H1 (cell line): ENCODE results near the gene TSC1. TPM values are rescaled to one million over a fixed set of nuclear protein-coding genes. Genes with fewer than 3 reads are reported as not detected.

Experiments used
- CTCF ChIA-PET: fragments of 300-600 bp; sonication (Branson Sonifier 250); formaldehyde crosslinking; loops from one replicate; lab custom pipeline; 2021; ENCODE audit not compliant: partially characterized antibody; lab: Charles Lee
- POLR2A ChIA-PET: fragments of 300-600 bp; sonication (Branson Sonifier 250); formaldehyde crosslinking; loops from one replicate; lab custom pipeline; 2021; ENCODE audit warnings: inconsistent platforms; ENCODE audit not compliant: partially characterized antibody; lab: Charles Lee
- DNase-seq, 2 experiments: peaks; one replicate each; pipeline versions ENCODE4 v3.0.0 to v3.0.0-alpha.2; 2010 to 2022; ENCODE audit warnings: low spot score in 2 of 2, low read depth in 1 of 2, mixed read lengths in 1 of 2
- FAIRE-seq: peaks from 2 replicates; lab custom pipeline; 2011; peaks lifted over from hg19 to GRCh38; lab: Jason Lieb, UNC
- H2AFZ ChIP-seq: 2 replicates; pipeline ENCODE4 v1.8.1; 2012; ENCODE audit warnings: low read length, inconsistent platforms
- H2AK5ac ChIP-seq: 2 replicates; pipeline ENCODE4 v1.6.1; 2013; ENCODE audit warnings: low read depth, low read length
- H2BK120ac ChIP-seq: replicated peaks from 2 replicates; pipeline ENCODE3; 2013; ENCODE audit warnings: low read depth, low read length, inconsistent platforms
- H2BK12ac ChIP-seq: 2 replicates; pipeline ENCODE4 v1.6.1; 2013; ENCODE audit warnings: low read depth, low read length
- H2BK15ac ChIP-seq: 2 replicates; pipeline ENCODE4 v1.6.1; 2013; ENCODE audit warnings: low read length
- H2BK20ac ChIP-seq: 2 replicates; pipeline ENCODE4 v1.6.1; 2013; ENCODE audit warnings: low read length
- H2BK5ac ChIP-seq: 2 replicates; pipeline ENCODE4 v1.6.1; 2013; ENCODE audit warnings: low read depth, low read length
- H3K14ac ChIP-seq: 2 replicates; pipeline ENCODE4 v1.6.1; 2013; ENCODE audit warnings: inconsistent platforms; ENCODE audit not compliant: insufficient read length
- H3K18ac ChIP-seq: 2 replicates; pipeline ENCODE4 v1.6.1; 2013; ENCODE audit warnings: low read length; ENCODE audit errors: extremely low read depth
- H3K23ac ChIP-seq: 2 replicates; pipeline ENCODE4 v1.6.1; 2013; ENCODE audit warnings: inconsistent platforms; ENCODE audit not compliant: insufficient read length
- H3K23me2 ChIP-seq: 2 replicates; pipeline ENCODE4 v1.6.1; 2013; ENCODE audit warnings: low read depth, low read length
- H3K27ac ChIP-seq: 2 replicates; pipeline ENCODE4 v1.6.1; 2011; ENCODE audit warnings: low read depth, low read length, inconsistent platforms
- H3K27me3 ChIP-seq, 4 experiments: replicated peaks in 1 of 4; 1 replicate in 1 of 4; 2 replicates in 3 of 4; pipeline versions ENCODE4 v1.6.1 to v1.8.1; 2011 to 2013; ENCODE audit warnings: low read length in 3 of 4, mild to moderate bottlenecking in 3 of 4, inconsistent platforms in 2 of 4, mixed read lengths in 2 of 4, moderate library complexity in 1 of 4; ENCODE audit not compliant: control insufficient read depth in 3 of 4, insufficient read depth in 3 of 4; ENCODE audit errors: extremely low read depth in 1 of 4
- H3K36me3 ChIP-seq, 4 experiments: 2 replicates each; pipeline versions ENCODE4 v1.6.1 to v1.8.1; 2011 to 2013; ENCODE audit warnings: mild to moderate bottlenecking in 4 of 4, low read length in 3 of 4, moderate library complexity in 2 of 4, control low read depth in 1 of 4, inconsistent platforms in 1 of 4; ENCODE audit not compliant: insufficient read depth in 4 of 4, control insufficient read depth in 2 of 4
- H3K4ac ChIP-seq: replicated peaks from 2 replicates; pipeline ENCODE3; 2013; ENCODE audit warnings: low read length, low read depth, mixed read lengths, inconsistent platforms; ENCODE audit not compliant: insufficient read length
- H3K4me1 ChIP-seq, 4 experiments: replicated peaks in 1 of 4; 1 replicate in 1 of 4; 2 replicates in 3 of 4; pipeline versions ENCODE4 v1.6.1 to v1.8.1; 2011 to 2013; ENCODE audit warnings: low read length in 3 of 4, inconsistent platforms in 2 of 4, mixed read lengths in 1 of 4; ENCODE audit not compliant: insufficient read depth in 4 of 4, control insufficient read depth in 3 of 4
- H3K4me2 ChIP-seq, 2 experiments: 2 replicates each; pipeline versions ENCODE4 v1.6.1 to v1.8.1; 2011 to 2013; ENCODE audit warnings: low read depth in 2 of 2, low read length in 2 of 2, control low read depth in 1 of 2, inconsistent platforms in 1 of 2, mild to moderate bottlenecking in 1 of 2; ENCODE audit not compliant: insufficient read depth in 1 of 2
- H3K4me3 ChIP-seq, 4 experiments: fragments of 200-600, 300-600 bp in 1 of 4; sonication (generic), shearing (Covaris generic), sonication (Bioruptor Twin) in 1 of 4; 2 replicates each; pipeline versions ENCODE4 v1.5.1 to v1.8.1; 2011 to 2016; ENCODE audit warnings: low read length in 4 of 4, low read depth in 3 of 4, control low read depth in 2 of 4, inconsistent platforms in 2 of 4, mild to moderate bottlenecking in 2 of 4, mixed read lengths in 1 of 4, moderate library complexity in 1 of 4; ENCODE audit not compliant: insufficient read depth in 2 of 4; ENCODE audit errors: extremely low read depth in 1 of 4
- H3K56ac ChIP-seq: replicated peaks from 2 replicates; pipeline ENCODE3; 2013; ENCODE audit warnings: low read depth, mild to moderate bottlenecking, mixed read lengths, low read length, inconsistent platforms; ENCODE audit not compliant: insufficient read length
- H3K79me1 ChIP-seq: 2 replicates; pipeline ENCODE4 v1.6.1; 2013; ENCODE audit warnings: low read depth, low read length, control low read depth
- H3K79me2 ChIP-seq, 2 experiments: 2 replicates each; pipeline versions ENCODE4 v1.6.1 to v1.8.1; 2012 to 2013; ENCODE audit warnings: low read length in 2 of 2, mild to moderate bottlenecking in 2 of 2, inconsistent platforms in 1 of 2; ENCODE audit not compliant: insufficient read depth in 2 of 2, control insufficient read depth in 1 of 2
- H3K9ac ChIP-seq, 4 experiments: replicated peaks in 1 of 4; 1 replicate in 1 of 4; 2 replicates in 3 of 4; pipeline versions ENCODE4 v1.6.1 to v1.8.1; 2011 to 2013; ENCODE audit warnings: low read depth in 3 of 4, low read length in 3 of 4, control low read depth in 2 of 4, mild to moderate bottlenecking in 2 of 4, moderate library complexity in 2 of 4, inconsistent platforms in 1 of 4; ENCODE audit errors: extremely low read depth in 1 of 4
- H3K9me3 ChIP-seq, 2 experiments: 2 replicates each; pipeline versions ENCODE4 v1.6.1 to v1.8.1; 2012 to 2013; ENCODE audit warnings: mild to moderate bottlenecking in 2 of 2, moderate library complexity in 2 of 2, control low read depth in 1 of 2, inconsistent platforms in 1 of 2, low read depth in 1 of 2, low read length in 1 of 2, mixed read lengths in 1 of 2; ENCODE audit not compliant: insufficient read depth in 2 of 2
- H4K20me1 ChIP-seq, 2 experiments: replicated peaks in 1 of 2; 2 replicates each; pipeline versions ENCODE3 to v1.8.1; 2011 to 2013; ENCODE audit warnings: inconsistent platforms in 2 of 2, low read length in 2 of 2, mild to moderate bottlenecking in 1 of 2; ENCODE audit not compliant: insufficient read depth in 2 of 2, control insufficient read depth in 1 of 2
- H4K5ac ChIP-seq: 2 replicates; pipeline ENCODE4 v1.6.1; 2013; ENCODE audit warnings: low read length, low read depth, mixed read lengths, inconsistent platforms; ENCODE audit not compliant: insufficient read length
- H4K8ac ChIP-seq: 2 replicates; pipeline ENCODE4 v1.8.0; 2013; ENCODE audit warnings: mild to moderate bottlenecking, moderate library complexity, low read length, inconsistent platforms; ENCODE audit not compliant: insufficient read depth; ENCODE audit errors: extremely low read depth
- H4K91ac ChIP-seq: replicated peaks from 2 replicates; pipeline ENCODE3; 2013; ENCODE audit warnings: low read length, mixed read lengths, inconsistent platforms; ENCODE audit not compliant: insufficient read length
- SP1 ChIP-seq: IDR thresholded peaks from 2 replicates; pipeline ENCODE4 v1.6.1; 2011; ENCODE audit warnings: low read depth, low read length
- WGBS, 2 experiments: shearing (Covaris generic) in 1 of 2; methylation state at CpG; one replicate each; pipeline versions ENCODE4 v1.1.6 to v1.1.7; 2013 to 2015; ENCODE audit warnings: low lambda C conversion rate in 2 of 2, mixed read lengths in 2 of 2, inconsistent platforms in 1 of 2, low coverage in 1 of 2, missing lambda C conversion rate in 1 of 2; ENCODE audit not compliant: insufficient replicate concordance in 2 of 2, insufficient coverage in 1 of 2, insufficient read length in 1 of 2; ENCODE audit errors: extremely low coverage in 1 of 2, missing lambda C conversion rate in 1 of 2; 5-methylcytosine and 5-hydroxymethylcytosine counted together
- polyA plus RNA-seq, 7 experiments: library from polyadenylated mRNA; depleted of rRNA in 3 of 7; stranded (reverse) in 5 of 7; unstranded in 2 of 7; fragments of >200 nt in 5 of 7; fragments of 200-250 nt in 2 of 7; gene quantifications; 1 replicate in 5 of 7; 2 replicates in 1 of 7; 4 replicates in 1 of 7; pipeline versions ENCODE4 v1.2.1 to v1.2.3, GENCODE V29; 2011 to 2013; ENCODE audit warnings: missing spikeins in 2 of 7, mixed read lengths in 2 of 7
- total RNA-seq: library from RNA; stranded (reverse); fragmentation: NEBNext Ultra II Directional; extraction: Animal tissue kit (Norgen Biotek cat#: 25700); gene quantifications from 2 replicates; pipeline ENCODE4 v1.2.1, GENCODE V29; 2021

The TSC1 gene
- total and polyA plus RNA-seq, 2 of the 8 experiments (the other 6 are each of a cell fraction or from before 2014, with no cell fraction given): 37.2 to 46.0 TPM

DNA sequence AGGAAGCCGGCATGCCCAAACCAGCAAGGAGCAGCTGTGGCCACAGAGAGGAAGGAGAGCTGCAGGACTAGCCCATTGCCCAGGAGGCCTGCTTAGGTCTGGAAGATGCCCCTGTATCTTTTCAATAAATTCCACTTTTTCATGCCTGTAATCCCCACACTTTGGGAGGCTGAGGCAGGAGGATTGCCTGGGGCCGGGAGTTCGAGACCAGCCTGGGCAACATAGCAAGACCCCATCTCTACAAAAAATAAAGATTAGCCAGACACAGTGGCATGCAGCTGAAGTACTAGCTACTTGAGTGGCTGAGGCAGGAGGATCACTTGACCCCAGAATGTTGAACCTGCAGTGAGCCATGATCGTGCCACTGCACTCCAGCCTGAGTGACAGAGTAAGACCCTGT is 5.3 kb upstream of the TSC1 start:
- Histone ChIP-seq H3K4me3 (no peak overlapping the region), H3K18ac (no peak overlapping the region), H3K79me1 (no peaks in the 10 kb centered on the region), H3K4me1 (peaks cover 0 to 7% (median 5%) of the 10 kb centered on the region in 4 experiments; a peak in 6 of 7 replicates), H2BK15ac (no peak overlapping the region), H3K36me3 (no peaks in the 10 kb centered on the region), H3K9me3 (no peaks in the 10 kb centered on the region), H3K56ac (no peak overlapping the region), H3K79me2 (no peaks in the 10 kb centered on the region), H2BK5ac (no peak overlapping the region), H2AFZ (no peak overlapping the region), H2BK120ac (no peak overlapping the region), H2AK5ac (no peak overlapping the region), H4K8ac (no peak overlapping the region), H3K9ac (no peak overlapping the region), H3K4me2 (no peak overlapping the region), H2BK12ac (no peak overlapping the region), H3K4ac (no peak overlapping the region), H3K27me3 (no peaks in the 10 kb centered on the region), H2BK20ac (no peak overlapping the region), H4K91ac (no peak overlapping the region), H4K5ac (no peak overlapping the region), H3K23ac (no peak overlapping the region), H4K20me1 (no peaks in the 10 kb centered on the region), H3K14ac (no peak overlapping the region), H3K27ac (no peak overlapping the region), H3K23me2 (peaks cover 3% of the 10 kb centered on the region; the same call in 1 of the 2 replicates)
- 92% methylated on average over 4 of the region's 4 CpGs; no CpG with 5 or more reads in 1 of the 2 experiments for WGBS, 2 experiments
- POLR2A ChIA-PET: no interaction called here
- TF ChIP-seq SP1: no peak
- CTCF ChIA-PET: no interaction called here
- FAIRE-seq: no peak
- no peak for DNase-seq
